GM23338 (cell line): Measurements from ENCODE around the gene GNB1.

Experiments used
- CREB1 ChIP-seq: fragments of 250-450 bp; sonication (Bioruptor Pico); IDR thresholded peaks from 2 replicates; pipeline ENCODE4 v1.5.0; 2020; ENCODE audit warnings: low read depth, mild to moderate bottlenecking, moderate library complexity
- CTCF ChIP-seq, 2 experiments: fragments of 200-600 bp in 1 of 2; sonication (generic) in 1 of 2; conservative IDR thresholded peaks; 2 replicates each; pipeline versions ENCODE4 v1.5.1 to v1.6.1; 2016 to 2017; ENCODE audit warnings: antibody characterized with exemption in 2 of 2, low read depth in 2 of 2, mild to moderate bottlenecking in 2 of 2, moderate library complexity in 1 of 2
- EZH2 ChIP-seq: fragments of 200-600 bp; sonication (generic); IDR thresholded peaks from one replicate; pipeline ENCODE4 v1.8.0; 2017; ENCODE audit warnings: antibody characterized with exemption, mild to moderate bottlenecking, low read depth; ENCODE audit not compliant: unreplicated experiment
- EZH2phosphoT487 ChIP-seq: fragments of 200-600 bp; sonication (generic); IDR thresholded peaks from one replicate; pipeline ENCODE4 v1.8.1; 2018; ENCODE audit warnings: antibody characterized with exemption; ENCODE audit not compliant: unreplicated experiment
- JUNB ChIP-seq: IDR thresholded peaks from one replicate; pipeline ENCODE4 v1.6.1; 2016; ENCODE audit warnings: antibody characterized with exemption; ENCODE audit not compliant: unreplicated experiment
- POLR2AphosphoS5 ChIP-seq: IDR thresholded peaks from 2 replicates; pipeline ENCODE4 v1.6.1; 2016; ENCODE audit warnings: antibody characterized with exemption, low read depth
- REST ChIP-seq: IDR thresholded peaks from one replicate; pipeline ENCODE4 v1.6.1; 2018; ENCODE audit warnings: antibody characterized with exemption; ENCODE audit not compliant: unreplicated experiment
- STAT1 ChIP-seq: IDR thresholded peaks from one replicate; pipeline ENCODE4 v1.6.1; 2016; ENCODE audit warnings: antibody characterized with exemption; ENCODE audit not compliant: unreplicated experiment
- ZNF114 ChIP-seq: fragments of 250-450 bp; sonication (Bioruptor Pico); IDR thresholded peaks from 2 replicates; pipeline ENCODE4 v1.5.0; 2020; ENCODE audit warnings: mild to moderate bottlenecking, moderate library complexity
- ZNF331 ChIP-seq: fragments of 250-450 bp; sonication (Bioruptor Pico); IDR thresholded peaks from 2 replicates; pipeline ENCODE4 v1.5.0; 2020; ENCODE audit warnings: low read depth, mild to moderate bottlenecking, moderate library complexity
- TF ChIP-seq, protein P1 (sequence below): IDR thresholded peaks from 2 replicates; pipeline ENCODE4 v1.6.1; 2016; ENCODE audit warnings: antibody characterized with exemption
- TF ChIP-seq, protein P2 (sequence below): fragments of 250-450 bp; sonication (Bioruptor Pico); IDR thresholded peaks from 2 replicates; pipeline ENCODE4 v1.5.0; 2020; ENCODE audit warnings: mild to moderate bottlenecking, moderate library complexity

DNA sequence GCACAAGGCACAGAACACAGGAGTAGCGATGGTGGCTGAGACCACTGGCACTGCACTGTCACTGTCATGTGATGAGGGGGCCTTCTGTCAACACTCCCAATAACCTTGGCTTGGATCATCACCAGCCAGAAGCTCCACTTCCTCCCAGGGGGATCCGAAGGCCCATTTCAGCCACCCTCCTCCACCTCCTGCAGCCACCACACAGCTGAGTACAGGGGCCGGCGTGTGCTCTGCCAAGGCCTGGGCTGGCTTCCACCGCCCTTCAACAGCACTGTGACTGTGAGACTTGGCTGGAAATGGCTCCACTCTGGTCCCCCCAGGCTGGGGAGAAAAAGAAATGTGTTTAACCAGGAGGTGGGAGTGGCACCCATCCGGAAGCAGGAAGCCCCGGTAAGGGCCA is 102.8 kb downstream of the GNB1 start:
- TF ChIP-seq CTCF (conservative IDR thresholded peaks at IDR 0.05; ENCODE audit: low read depth in 2 of 2) (no peak), POLR2AphosphoS5 (no peak), JUNB (no peak), EZH2phosphoT487 (no peak), REST (no peak), EZH2 (no peak), ZNF331 (CRISPR knock-in tag) (no peak), CREB1 (CRISPR knock-in tag) (no peak), STAT1 (no peak), ZNF114 (CRISPR knock-in tag) (no peak)
- TF ChIP-seq, protein P1, sequence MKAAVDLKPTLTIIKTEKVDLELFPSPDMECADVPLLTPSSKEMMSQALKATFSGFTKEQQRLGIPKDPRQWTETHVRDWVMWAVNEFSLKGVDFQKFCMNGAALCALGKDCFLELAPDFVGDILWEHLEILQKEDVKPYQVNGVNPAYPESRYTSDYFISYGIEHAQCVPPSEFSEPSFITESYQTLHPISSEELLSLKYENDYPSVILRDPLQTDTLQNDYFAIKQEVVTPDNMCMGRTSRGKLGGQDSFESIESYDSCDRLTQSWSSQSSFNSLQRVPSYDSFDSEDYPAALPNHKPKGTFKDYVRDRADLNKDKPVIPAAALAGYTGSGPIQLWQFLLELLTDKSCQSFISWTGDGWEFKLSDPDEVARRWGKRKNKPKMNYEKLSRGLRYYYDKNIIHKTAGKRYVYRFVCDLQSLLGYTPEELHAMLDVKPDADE, result no peak
- TF ChIP-seq, protein P2, sequence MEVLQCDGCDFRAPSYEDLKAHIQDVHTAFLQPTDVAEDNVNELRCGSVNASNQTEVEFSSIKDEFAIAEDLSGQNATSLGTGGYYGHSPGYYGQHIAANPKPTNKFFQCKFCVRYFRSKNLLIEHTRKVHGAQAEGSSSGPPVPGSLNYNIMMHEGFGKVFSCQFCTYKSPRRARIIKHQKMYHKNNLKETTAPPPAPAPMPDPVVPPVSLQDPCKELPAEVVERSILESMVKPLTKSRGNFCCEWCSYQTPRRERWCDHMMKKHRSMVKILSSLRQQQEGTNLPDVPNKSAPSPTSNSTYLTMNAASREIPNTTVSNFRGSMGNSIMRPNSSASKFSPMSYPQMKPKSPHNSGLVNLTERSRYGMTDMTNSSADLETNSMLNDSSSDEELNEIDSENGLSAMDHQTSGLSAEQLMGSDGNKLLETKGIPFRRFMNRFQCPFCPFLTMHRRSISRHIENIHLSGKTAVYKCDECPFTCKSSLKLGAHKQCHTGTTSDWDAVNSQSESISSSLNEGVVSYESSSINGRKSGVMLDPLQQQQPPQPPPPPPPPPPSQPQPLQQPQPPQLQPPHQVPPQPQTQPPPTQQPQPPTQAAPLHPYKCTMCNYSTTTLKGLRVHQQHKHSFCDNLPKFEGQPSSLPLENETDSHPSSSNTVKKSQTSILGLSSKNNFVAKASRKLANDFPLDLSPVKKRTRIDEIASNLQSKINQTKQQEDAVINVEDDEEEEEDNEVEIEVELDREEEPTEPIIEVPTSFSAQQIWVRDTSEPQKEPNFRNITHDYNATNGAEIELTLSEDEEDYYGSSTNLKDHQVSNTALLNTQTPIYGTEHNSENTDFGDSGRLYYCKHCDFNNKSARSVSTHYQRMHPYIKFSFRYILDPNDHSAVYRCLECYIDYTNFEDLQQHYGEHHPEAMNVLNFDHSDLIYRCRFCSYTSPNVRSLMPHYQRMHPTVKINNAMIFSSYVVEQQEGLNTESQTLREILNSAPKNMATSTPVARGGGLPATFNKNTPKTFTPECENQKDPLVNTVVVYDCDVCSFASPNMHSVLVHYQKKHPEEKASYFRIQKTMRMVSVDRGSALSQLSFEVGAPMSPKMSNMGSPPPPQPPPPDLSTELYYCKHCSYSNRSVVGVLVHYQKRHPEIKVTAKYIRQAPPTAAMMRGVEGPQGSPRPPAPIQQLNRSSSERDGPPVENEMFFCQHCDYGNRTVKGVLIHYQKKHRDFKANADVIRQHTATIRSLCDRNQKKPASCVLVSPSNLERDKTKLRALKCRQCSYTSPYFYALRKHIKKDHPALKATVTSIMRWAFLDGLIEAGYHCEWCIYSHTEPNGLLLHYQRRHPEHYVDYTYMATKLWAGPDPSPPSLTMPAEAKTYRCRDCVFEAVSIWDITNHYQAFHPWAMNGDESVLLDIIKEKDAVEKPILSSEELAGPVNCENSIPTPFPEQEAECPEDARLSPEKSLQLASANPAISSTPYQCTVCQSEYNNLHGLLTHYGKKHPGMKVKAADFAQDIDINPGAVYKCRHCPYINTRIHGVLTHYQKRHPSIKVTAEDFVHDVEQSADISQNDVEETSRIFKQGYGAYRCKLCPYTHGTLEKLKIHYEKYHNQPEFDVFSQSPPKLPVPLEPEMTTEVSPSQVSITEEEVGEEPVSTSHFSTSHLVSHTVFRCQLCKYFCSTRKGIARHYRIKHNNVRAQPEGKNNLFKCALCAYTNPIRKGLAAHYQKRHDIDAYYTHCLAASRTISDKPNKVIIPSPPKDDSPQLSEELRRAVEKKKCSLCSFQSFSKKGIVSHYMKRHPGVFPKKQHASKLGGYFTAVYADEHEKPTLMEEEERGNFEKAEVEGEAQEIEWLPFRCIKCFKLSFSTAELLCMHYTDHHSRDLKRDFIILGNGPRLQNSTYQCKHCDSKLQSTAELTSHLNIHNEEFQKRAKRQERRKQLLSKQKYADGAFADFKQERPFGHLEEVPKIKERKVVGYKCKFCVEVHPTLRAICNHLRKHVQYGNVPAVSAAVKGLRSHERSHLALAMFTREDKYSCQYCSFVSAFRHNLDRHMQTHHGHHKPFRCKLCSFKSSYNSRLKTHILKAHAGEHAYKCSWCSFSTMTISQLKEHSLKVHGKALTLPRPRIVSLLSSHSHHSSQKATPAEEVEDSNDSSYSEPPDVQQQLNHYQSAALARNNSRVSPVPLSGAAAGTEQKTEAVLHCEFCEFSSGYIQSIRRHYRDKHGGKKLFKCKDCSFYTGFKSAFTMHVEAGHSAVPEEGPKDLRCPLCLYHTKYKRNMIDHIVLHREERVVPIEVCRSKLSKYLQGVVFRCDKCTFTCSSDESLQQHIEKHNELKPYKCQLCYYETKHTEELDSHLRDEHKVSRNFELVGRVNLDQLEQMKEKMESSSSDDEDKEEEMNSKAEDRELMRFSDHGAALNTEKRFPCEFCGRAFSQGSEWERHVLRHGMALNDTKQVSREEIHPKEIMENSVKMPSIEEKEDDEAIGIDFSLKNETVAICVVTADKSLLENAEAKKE, result no peak
